ENCODE data around the gene MLXIP.
"Not testable (repeated sequence)": the region's sequence is repeated elsewhere in the genome, so short reads cannot be mapped to it uniquely, and the experiment has no call there.

MLXIP gene

DNA sequence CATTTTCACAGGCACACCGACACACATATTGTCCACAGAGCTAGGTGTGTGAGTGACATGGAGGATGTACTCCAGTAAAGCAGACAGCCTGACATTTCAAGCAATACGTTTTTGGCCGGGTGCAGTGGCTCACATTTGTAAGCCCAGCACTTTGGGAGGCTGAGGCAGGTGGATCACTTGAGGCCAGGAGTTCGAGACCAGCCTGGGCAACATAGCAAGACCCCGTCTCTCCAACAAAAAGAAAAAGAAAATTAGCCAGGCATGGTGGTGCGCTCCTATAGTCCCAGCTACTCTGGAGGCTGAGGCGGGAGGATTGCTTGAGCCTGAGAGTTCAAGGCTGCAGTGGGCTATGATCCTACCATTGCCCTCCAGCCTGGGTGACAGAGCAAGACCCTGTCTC lies 22.1 kb upstream of the MLXIP start:
- not testable (repeated sequence) for DNase-seq

- no peak for DNase-seq
Observed at GRCh38 chr12:122057007-122057735, 21.4 kb upstream of the MLXIP start.

DNA sequence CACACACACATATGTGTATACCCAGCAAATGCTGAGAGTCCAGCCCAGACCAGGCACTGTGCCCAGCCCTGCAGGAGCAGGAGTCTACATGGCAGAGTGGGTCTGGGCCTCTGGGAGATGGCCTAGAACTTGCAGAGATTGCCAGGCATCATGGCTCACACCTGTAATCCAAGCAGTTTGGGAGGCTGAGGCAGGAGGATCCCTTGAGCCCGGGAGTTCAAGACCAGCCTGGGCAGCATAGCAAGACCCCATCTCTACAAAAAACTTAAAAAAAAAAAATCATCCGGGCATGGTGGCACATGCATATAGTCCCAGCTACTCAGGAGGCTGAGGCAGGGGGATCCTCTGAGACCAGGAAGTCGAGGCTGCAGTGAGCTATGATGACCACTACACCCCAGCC lies 20.8 kb upstream of the MLXIP start:
- no peak for DNase-seq

- DNase-seq = no peak
Observed at GRCh38 chr12:122058549-122059149, 19.9 kb upstream of the MLXIP start.

- no peak for DNase-seq
Observed at GRCh38 chr12:122059203-122059960, 19.2 kb upstream of the MLXIP start.

- no peak for DNase-seq
Observed at GRCh38 chr12:122060081-122060501, 18.5 kb upstream of the MLXIP start.

- DNase-seq = no peak
Observed at GRCh38 chr12:122061253-122061652, 17.3 kb upstream of the MLXIP start.

- peak; percentile 65 for DNase-seq
Observed at GRCh38 chr12:122062832-122063693, 15.5 kb upstream of the MLXIP start.

DNA sequence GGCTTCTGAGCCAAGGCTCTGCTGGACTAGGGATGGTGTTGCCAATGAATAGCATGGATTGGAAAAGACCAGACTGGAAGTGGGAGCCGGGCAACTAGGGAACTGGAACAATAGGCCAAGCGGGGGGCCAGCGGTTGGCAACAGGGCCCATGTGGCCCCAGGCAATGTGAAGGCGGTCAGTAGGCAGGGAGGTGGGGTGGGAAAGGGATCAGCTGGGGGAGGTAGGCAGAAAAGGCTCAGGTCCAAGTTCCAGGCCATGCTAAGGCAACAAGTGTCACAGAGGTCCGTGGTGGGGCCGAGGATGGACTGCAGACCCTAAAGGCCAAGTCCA lies 14.9 kb upstream of the MLXIP start:
- DNase-seq = no peak

- peak; percentile 94 for DNase-seq
Observed at GRCh38 chr12:122064025-122064777, 14.4 kb upstream of the MLXIP start.

GRCh38 chr12:122064780-122065588 lies 13.6 kb upstream of the MLXIP start:
- DNase-seq = no peak

DNA sequence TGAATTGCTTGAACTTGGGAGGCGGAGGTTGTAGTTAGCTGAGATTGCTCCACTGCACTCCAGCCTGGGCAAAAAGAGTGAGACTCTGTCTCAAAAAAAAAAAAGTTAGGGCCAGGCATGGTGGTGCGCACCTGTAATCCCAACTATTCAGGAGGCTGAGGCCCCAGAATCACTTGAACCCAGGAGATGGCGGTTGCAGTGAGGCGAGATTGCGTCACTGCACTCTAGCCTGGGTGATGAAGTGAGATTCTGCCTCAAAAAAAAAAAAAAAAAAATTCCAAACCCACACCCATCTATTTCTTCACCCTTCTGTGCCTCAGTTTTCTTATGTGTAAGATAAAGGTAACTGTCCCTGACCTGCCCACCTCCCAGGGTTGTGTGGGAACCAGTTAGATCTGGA lies 11.0 kb upstream of the MLXIP start:
- DNase-seq = no peak

DNA sequence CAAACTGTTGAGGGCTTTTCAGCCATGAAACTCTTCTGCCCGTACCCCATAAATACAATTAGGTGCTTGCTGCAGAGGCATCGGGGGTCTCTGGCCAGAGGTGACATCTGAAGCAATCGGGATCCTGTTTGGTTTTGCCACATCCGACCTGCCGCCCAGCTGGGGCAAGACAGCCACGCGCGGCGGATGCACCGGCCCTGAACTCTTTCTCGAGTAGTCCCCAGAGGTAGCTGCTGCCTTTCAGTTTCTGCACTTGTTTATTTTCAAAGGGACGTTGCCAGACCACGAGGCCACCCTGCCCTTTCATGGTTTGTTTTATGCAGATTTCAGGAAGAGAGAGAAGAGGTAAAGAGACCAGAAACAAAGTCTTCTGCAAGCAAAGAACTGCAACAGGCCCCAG lies 10.6 kb upstream of the MLXIP start:
- DNase-seq = no peak

- peak; percentile 64 for DNase-seq
Observed at GRCh38 chr12:122072031-122072970, 6.3 kb upstream of the MLXIP start.

DNA sequence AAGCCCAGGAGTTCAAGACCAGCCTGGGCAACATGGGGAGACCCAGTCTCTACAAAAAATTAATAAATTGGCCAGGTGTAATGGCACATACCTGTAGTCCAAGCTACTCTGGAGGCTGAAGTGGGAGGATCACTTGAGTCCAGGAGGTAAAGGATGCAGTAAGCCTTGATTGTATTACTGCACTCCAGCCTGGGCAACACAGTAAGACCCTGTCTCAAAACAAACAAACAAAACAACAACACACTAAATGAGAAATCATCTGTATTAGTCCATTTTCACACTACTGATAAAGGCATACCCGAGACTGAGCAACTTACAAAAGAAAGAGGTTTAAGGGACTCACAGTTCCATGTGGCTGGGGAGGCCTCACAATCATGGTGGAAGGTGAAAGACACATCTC lies 4.7 kb upstream of the MLXIP start:
- DNase-seq = no peak

DNA sequence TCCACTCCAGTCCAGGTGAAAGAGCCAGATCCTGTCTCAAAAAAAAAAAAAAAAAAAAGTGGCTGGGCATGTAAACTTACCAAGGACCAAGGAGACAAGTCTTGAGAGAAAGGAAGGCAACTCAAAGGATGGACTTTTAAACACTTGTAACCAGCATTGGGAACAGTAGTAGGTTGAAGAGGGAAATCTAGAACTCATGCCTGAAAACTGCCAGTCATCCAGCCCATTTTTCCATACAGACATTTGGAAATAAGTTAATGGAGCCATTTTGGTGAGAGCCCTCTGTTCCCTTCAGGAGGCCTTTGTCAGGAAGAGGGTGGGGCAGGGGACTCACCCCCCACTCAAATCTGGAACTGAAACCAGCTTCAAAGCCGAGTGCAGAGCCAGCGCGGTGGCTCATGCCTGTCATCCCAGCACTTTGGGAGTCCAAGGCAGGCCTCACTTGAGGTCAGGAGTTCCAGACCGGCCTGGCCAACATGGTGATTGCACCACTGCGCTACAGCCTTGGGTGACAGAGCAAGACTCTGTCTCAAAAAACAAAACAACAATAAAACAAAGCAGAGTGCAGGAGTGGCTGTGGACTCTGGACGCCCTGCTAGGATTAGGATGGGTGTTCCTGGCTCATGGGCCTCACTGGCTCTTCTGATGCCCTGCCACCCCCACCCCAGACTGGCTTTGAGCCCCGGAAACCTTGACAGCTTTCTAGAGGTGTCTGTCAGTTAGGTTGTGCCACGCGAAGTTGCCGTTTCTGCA lies 1.6 kb upstream of the MLXIP start:
- DNase-seq = no peak

- DNase-seq = peak; percentile 56
Observed at GRCh38 chr12:122079033-122079531, 526 bp downstream of the MLXIP start.

DNA sequence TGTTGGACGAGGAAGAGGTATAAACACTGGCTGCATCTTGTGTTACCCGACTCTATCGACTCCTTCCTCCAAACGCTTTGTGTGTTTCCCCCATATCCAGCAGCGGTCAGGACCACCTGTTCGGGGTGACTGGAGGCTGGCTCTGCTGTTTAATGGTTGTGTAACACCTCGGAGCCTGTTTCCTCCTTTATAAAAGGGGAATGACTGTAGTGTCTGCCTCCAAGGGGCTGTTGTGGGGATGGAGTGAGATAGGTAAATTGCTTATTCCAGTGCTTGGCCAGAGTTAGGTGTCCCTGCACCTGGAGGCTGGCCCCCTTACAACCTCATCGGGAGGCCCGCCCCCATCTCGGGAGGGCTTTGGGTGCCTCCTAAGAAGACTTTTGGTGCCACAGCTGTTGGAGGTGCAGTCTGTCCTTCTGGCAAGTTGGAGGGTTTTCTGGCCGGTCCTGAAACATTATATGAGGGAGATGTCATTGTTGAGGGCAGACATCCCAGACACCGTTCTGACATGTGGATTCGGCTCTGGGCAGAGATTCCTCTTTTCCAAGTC lies 1.1 kb downstream of the MLXIP start:
- peak; percentile 58 for DNase-seq
